G401 (cell line): ENCODE measurements around the gene RND3. TPM values are rescaled to one million over a fixed set of nuclear protein-coding genes. Genes with fewer than 3 reads are reported as not detected.

ENCODE experiments used
- DNase-seq: peaks from one replicate; pipeline ENCODE4 v3.0.0-alpha.2; 2015; ENCODE audit warnings: low spot score
- in situ Hi-C: cut with HindIII; loops from 2 replicates; pipeline ENCODE4 v1.10.0; 2016; ENCODE audit warnings: low sequenced_read_pairs, mixed read lengths
- total RNA-seq: library from RNA; depleted of rRNA; stranded (reverse); fragments of >200 nt; shearing (Covaris generic); gene quantifications from 2 replicates; pipeline ENCODE4 v1.2.3, GENCODE V29; 2014; rRNA removed

Gene RND3
- 222 and 277 TPM in 2 replicates for total RNA-seq

GRCh38 chr2:150487537-150488429 lies at the start of gene RND3:
TSS of gene RND3 (minus strand) at chr2:150487667. CDS start at chr2:150487417, 250 bp downstream.
- in situ Hi-C loops = no loop called here

GRCh38 chr2:150535176-150535575 lies 47.7 kb upstream of the RND3 start:
- in situ Hi-C loops = no loop called here
- no peak for DNase-seq

More at GRCh38 chr2:150487537-150488429, at the start of gene RND3:
- peak; percentile 91 for DNase-seq

- in situ Hi-C loops = no loop called here
Observed at GRCh38 chr2:150532879-150533278, 45.4 kb upstream of the RND3 start.

GRCh38 chr2:150532020-150532419 lies 44.6 kb upstream of the RND3 start:
- in situ Hi-C loops = no loop called here
- no peak for DNase-seq

More at GRCh38 chr2:150532879-150533278, 45.4 kb upstream of the RND3 start:
- DNase-seq = no peak

- DNase-seq = no peak
- in situ Hi-C loops = no loop called here
Observed at GRCh38 chr2:150531591-150531990, 44.1 kb upstream of the RND3 start.

- no peak for DNase-seq
- in situ Hi-C loops = no loop called here
Observed at GRCh38 chr2:150530168-150530567, 42.7 kb upstream of the RND3 start.

GRCh38 chr2:150528861-150529801 lies 41.7 kb upstream of the RND3 start:
- in situ Hi-C loops = no loop called here
- no peak for DNase-seq

- in situ Hi-C loops = no loop called here
Observed at GRCh38 chr2:150526827-150527226, 39.4 kb upstream of the RND3 start.

GRCh38 chr2:150526006-150526405 lies 38.5 kb upstream of the RND3 start:
- in situ Hi-C loops = no loop called here
- no peak for DNase-seq

More at GRCh38 chr2:150526827-150527226, 39.4 kb upstream of the RND3 start:
- no peak for DNase-seq

GRCh38 chr2:150522269-150522668 lies 34.8 kb upstream of the RND3 start:
- in situ Hi-C loops = no loop called here
- no peak for DNase-seq

- no peak for DNase-seq
- in situ Hi-C loops = no loop called here
Observed at GRCh38 chr2:150520887-150521664, 33.6 kb upstream of the RND3 start.

- in situ Hi-C loops = no loop called here
- DNase-seq = no peak
Observed at GRCh38 chr2:150520033-150520432, 32.6 kb upstream of the RND3 start.

- no peak for DNase-seq
- in situ Hi-C loops = no loop called here
Observed at GRCh38 chr2:150517951-150518680, 30.6 kb upstream of the RND3 start.

GRCh38 chr2:150513647-150514046 lies 26.2 kb upstream of the RND3 start:
- in situ Hi-C loops = no loop called here
- no peak for DNase-seq

- in situ Hi-C loops = no loop called here
- no peak for DNase-seq
Observed at GRCh38 chr2:150508497-150509137, 21.1 kb upstream of the RND3 start.

GRCh38 chr2:150507071-150507470 lies 19.6 kb upstream of the RND3 start:
- in situ Hi-C loops = no loop called here
- no peak for DNase-seq

- in situ Hi-C loops = no loop called here
- no peak for DNase-seq
Observed at GRCh38 chr2:150505178-150505577, 17.7 kb upstream of the RND3 start.
